Measurements from ENCODE around the gene UMAD1.

Gene UMAD1

GRCh38 chr7:7816816-7817536, 176.4 kb downstream of the UMAD1 start:
- TF ChIP-seq FOXP2 (optimal IDR thresholded peaks at IDR 0.05; ENCODE audit: borderline replicate concordance, extremely low read depth, extremely low read length, insufficient read depth): no peak
- no peak for TF ChIP-seq SIN3A (IDR thresholded peaks at IDR 0.05; ENCODE audit: borderline replicate concordance, insufficient read depth, low read length)
- TF ChIP-seq, protein P1, sequence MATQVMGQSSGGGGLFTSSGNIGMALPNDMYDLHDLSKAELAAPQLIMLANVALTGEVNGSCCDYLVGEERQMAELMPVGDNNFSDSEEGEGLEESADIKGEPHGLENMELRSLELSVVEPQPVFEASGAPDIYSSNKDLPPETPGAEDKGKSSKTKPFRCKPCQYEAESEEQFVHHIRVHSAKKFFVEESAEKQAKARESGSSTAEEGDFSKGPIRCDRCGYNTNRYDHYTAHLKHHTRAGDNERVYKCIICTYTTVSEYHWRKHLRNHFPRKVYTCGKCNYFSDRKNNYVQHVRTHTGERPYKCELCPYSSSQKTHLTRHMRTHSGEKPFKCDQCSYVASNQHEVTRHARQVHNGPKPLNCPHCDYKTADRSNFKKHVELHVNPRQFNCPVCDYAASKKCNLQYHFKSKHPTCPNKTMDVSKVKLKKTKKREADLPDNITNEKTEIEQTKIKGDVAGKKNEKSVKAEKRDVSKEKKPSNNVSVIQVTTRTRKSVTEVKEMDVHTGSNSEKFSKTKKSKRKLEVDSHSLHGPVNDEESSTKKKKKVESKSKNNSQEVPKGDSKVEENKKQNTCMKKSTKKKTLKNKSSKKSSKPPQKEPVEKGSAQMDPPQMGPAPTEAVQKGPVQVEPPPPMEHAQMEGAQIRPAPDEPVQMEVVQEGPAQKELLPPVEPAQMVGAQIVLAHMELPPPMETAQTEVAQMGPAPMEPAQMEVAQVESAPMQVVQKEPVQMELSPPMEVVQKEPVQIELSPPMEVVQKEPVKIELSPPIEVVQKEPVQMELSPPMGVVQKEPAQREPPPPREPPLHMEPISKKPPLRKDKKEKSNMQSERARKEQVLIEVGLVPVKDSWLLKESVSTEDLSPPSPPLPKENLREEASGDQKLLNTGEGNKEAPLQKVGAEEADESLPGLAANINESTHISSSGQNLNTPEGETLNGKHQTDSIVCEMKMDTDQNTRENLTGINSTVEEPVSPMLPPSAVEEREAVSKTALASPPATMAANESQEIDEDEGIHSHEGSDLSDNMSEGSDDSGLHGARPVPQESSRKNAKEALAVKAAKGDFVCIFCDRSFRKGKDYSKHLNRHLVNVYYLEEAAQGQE (IDR thresholded peaks at IDR 0.05; ENCODE audit: insufficient read depth in 1 of 2, low read depth in 2 of 2, low read length in 2 of 2): no peak
- TF ChIP-seq TAF1 (IDR thresholded peaks at IDR 0.05; ENCODE audit: borderline replicate concordance, insufficient read depth, low read length): no peak
- no peak for TF ChIP-seq POLR2AphosphoS5 (IDR thresholded peaks at IDR 0.05; ENCODE audit: low read depth, low read length)

GRCh38 chr7:7817748-7818147, 177.2 kb downstream of the UMAD1 start:
- TF ChIP-seq TAF1 (IDR thresholded peaks at IDR 0.05; ENCODE audit: borderline replicate concordance, insufficient read depth, low read length) (no peak), POLR2AphosphoS5 (IDR thresholded peaks at IDR 0.05; ENCODE audit: low read depth, low read length) (no peak), FOXP2 (optimal IDR thresholded peaks at IDR 0.05; ENCODE audit: borderline replicate concordance, extremely low read depth, extremely low read length, insufficient read depth) (no peak), SIN3A (IDR thresholded peaks at IDR 0.05; ENCODE audit: borderline replicate concordance, insufficient read depth, low read length) (no peak)
- TF ChIP-seq, protein P1 (IDR thresholded peaks at IDR 0.05; ENCODE audit: insufficient read depth in 1 of 2, low read depth in 2 of 2, low read length in 2 of 2): no peak

DNA sequence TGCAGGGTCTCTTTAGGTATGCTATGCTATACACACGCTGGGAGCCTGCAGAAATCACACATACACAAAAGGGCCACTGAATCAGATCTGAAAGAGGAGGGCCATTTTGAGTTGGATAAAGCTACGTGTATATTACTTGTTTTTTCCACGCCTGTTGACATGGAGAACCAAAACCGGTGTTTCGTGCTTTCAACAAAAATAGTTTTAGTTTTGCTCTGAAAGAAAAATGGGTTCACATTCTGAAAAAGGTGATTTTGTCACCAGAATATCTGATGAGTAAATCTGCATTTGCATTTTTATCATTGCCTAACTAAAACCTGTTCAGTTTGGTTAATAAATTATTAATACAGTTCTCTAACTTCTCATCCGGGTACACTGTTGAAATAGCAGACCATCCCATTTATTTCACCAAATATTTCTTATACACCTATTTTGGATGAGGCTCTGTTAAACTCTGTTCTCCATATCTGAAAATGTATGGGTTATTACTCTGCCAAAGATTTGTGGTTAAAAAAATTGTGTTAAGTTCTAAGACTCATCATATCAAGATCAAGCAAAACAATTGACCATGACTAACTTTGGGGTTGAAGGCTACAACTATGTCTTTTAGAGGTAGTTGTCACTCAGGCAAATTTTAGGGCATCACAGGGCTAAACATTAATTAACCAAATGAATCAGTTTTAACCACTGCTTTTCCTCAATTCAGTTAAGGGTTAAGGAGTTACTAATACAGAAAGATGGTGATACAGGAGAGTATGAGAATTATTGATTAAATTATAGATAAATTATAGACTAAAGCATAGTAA, 179.1 kb downstream of the UMAD1 start:
- TF ChIP-seq TAF1 (IDR thresholded peaks at IDR 0.05; ENCODE audit: borderline replicate concordance, insufficient read depth, low read length) (no peak), POLR2AphosphoS5 (IDR thresholded peaks at IDR 0.05; ENCODE audit: low read depth, low read length) (no peak), FOXP2 (optimal IDR thresholded peaks at IDR 0.05; ENCODE audit: borderline replicate concordance, extremely low read depth, extremely low read length, insufficient read depth) (no peak), SIN3A (IDR thresholded peaks at IDR 0.05; ENCODE audit: borderline replicate concordance, insufficient read depth, low read length) (no peak)
- TF ChIP-seq, protein P1 (IDR thresholded peaks at IDR 0.05; ENCODE audit: insufficient read depth in 1 of 2, low read depth in 2 of 2, low read length in 2 of 2): no peak

DNA sequence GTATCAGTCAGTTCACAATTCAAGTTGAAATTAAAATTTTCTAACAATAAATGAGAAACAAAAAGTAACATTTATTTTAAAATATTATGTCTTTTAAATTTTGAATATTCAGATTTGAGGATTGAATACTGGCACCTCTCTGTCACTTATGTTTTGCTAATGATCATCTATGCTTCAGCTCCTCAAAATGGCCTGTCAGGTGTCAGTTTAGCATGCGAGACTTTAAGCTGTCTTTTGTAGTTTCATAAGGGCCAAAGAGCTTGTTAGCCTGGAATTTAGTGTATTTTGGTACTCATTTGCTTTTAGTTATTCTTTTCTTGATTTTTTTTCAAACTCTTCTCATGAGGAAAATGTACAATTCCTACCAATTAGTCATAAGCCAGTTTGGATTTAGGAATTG, 179.9 kb downstream of the UMAD1 start:
- TF ChIP-seq, protein P1 (IDR thresholded peaks at IDR 0.05; ENCODE audit: insufficient read depth in 1 of 2, low read depth in 2 of 2, low read length in 2 of 2): no peak
- TF ChIP-seq TAF1 (IDR thresholded peaks at IDR 0.05; ENCODE audit: borderline replicate concordance, insufficient read depth, low read length): no peak
- TF ChIP-seq SIN3A (IDR thresholded peaks at IDR 0.05; ENCODE audit: borderline replicate concordance, insufficient read depth, low read length): no peak
- TF ChIP-seq POLR2AphosphoS5 (IDR thresholded peaks at IDR 0.05; ENCODE audit: low read depth, low read length): no peak
- no peak for TF ChIP-seq FOXP2 (optimal IDR thresholded peaks at IDR 0.05; ENCODE audit: borderline replicate concordance, extremely low read depth, extremely low read length, insufficient read depth)
